WTC11 (cell line): ENCODE results near the gene SAAL1. TPM values are rescaled to one million over a fixed set of nuclear protein-coding genes. Genes with fewer than 3 reads are reported as not detected.

Source experiments
- ATAC-seq: fragments of 200-7000 bp; cut with Tn5 transposase; 2 replicates; pipeline ENCODE4 v1.10.0; 2021; ENCODE audit warnings: mild to moderate bottlenecking, moderate library complexity
- CTCF ChIA-PET: fragments of 300-600 bp; sonication (Branson Sonifier 250); formaldehyde crosslinking; loops from one replicate; lab custom pipeline; 2021; ENCODE audit warnings: antibody characterized with exemption; lab: Charles Lee
- POLR2A ChIA-PET: fragments of 350-600 bp; sonication (Branson Sonifier 250); formaldehyde crosslinking; loops from one replicate; lab custom pipeline; 2021; ENCODE audit warnings: antibody characterized with exemption; lab: Charles Lee
- DNase-seq: peaks from one replicate; pipeline ENCODE4 v3.0.0; 2021; ENCODE audit warnings: low spot score
- H3K27ac Mint-ChIP-seq: 2 replicates; pipeline ENCODE4 v1.8.0; 2021; ENCODE audit warnings: mixed read lengths
- H3K27me3 Mint-ChIP-seq: 2 replicates; pipeline ENCODE4 v1.8.0; 2021; ENCODE audit warnings: low read depth, mild to moderate bottlenecking, moderate library complexity, mixed read lengths
- H3K36me3 Mint-ChIP-seq: 2 replicates; pipeline ENCODE4 v1.8.0; 2021; ENCODE audit warnings: mixed read lengths
- H3K4me1 Mint-ChIP-seq: 2 replicates; pipeline ENCODE4 v1.8.0; 2022; ENCODE audit warnings: mixed read lengths
- H3K4me3 Mint-ChIP-seq: 2 replicates; pipeline ENCODE4 v1.8.0; 2021; ENCODE audit warnings: mild to moderate bottlenecking, moderate library complexity, mixed read lengths
- H3K9me3 Mint-ChIP-seq: 2 replicates; pipeline ENCODE4 v1.8.0; 2021; ENCODE audit warnings: mixed read lengths
- GABPB1 ChIP-seq: sonication (generic); formaldehyde crosslinking; IDR thresholded peaks from 2 replicates; pipeline ENCODE4 v1.8.1; 2023; ENCODE audit warnings: mild to moderate bottlenecking, missing genetic modification reagents
- GTF2I ChIP-seq: fragments of 250-450 bp; sonication (Bioruptor Pico); conservative IDR thresholded peaks from 2 replicates; pipeline ENCODE4 v1.4.0; 2021; ENCODE audit warnings: mild to moderate bottlenecking
- JAZF1 ChIP-seq: fragments of 250-450 bp; sonication (Bioruptor Pico); IDR thresholded peaks from 2 replicates; pipeline ENCODE4 v1.9.0; 2021; ENCODE audit warnings: moderate library complexity, mild to moderate bottlenecking, inconsistent platforms
- KAT7 ChIP-seq: sonication (generic); formaldehyde crosslinking; IDR thresholded peaks from 2 replicates; pipeline ENCODE4 v1.8.1; 2023; ENCODE audit warnings: missing genetic modification reagents, mild to moderate bottlenecking, borderline replicate concordance
- NR2C2 ChIP-seq: sonication (generic); formaldehyde crosslinking; IDR thresholded peaks from 2 replicates; pipeline ENCODE4 v1.8.0; 2022; ENCODE audit warnings: mild to moderate bottlenecking, missing genetic modification reagents
- TEAD4 ChIP-seq: sonication (generic); formaldehyde crosslinking; IDR thresholded peaks from 2 replicates; pipeline ENCODE4 v1.8.0; 2022; ENCODE audit warnings: mild to moderate bottlenecking, missing genetic modification reagents
- ZNF317 ChIP-seq: sonication (generic); formaldehyde crosslinking; IDR thresholded peaks from 2 replicates; pipeline ENCODE4 v1.8.1; 2023; ENCODE audit warnings: low read depth, mild to moderate bottlenecking, moderate library complexity, missing genetic modification reagents, borderline replicate concordance
- ZNF416 ChIP-seq: fragments of 250-450 bp; sonication (Bioruptor Pico); IDR thresholded peaks from 2 replicates; pipeline ENCODE4 v1.9.0; 2021; ENCODE audit warnings: mild to moderate bottlenecking, inconsistent platforms
- ZNF423 ChIP-seq: fragments of 250-450 bp; sonication (Bioruptor Pico); IDR thresholded peaks from 2 replicates; pipeline ENCODE4 v2.1.2; 2022; ENCODE audit warnings: mild to moderate bottlenecking, moderate library complexity
- total RNA-seq: library from RNA; stranded (reverse); gene quantifications from 3 replicates; pipeline ENCODE4 v1.2.3, GENCODE V29; 2021
- TF ChIP-seq, protein P1 (sequence below): fragments of 200-600 bp; IDR thresholded peaks from 2 replicates; pipeline ENCODE4 v1.8.0; 2022; ENCODE audit warnings: antibody characterized with exemption
- TF ChIP-seq, protein P2 (sequence below): sonication (generic); formaldehyde crosslinking; IDR thresholded peaks from 2 replicates; pipeline ENCODE4 v1.8.1; 2023; ENCODE audit warnings: mild to moderate bottlenecking, missing genetic modification reagents
- TF ChIP-seq, protein P3 (sequence below): sonication (generic); formaldehyde crosslinking; IDR thresholded peaks from 2 replicates; pipeline ENCODE4 v1.8.1; 2023; ENCODE audit warnings: mild to moderate bottlenecking, moderate library complexity, missing genetic modification reagents
- TF ChIP-seq, protein P4 (sequence below): sonication (generic); formaldehyde crosslinking; IDR thresholded peaks from 2 replicates; pipeline ENCODE4 v1.8.0; 2022; ENCODE audit warnings: missing genetic modification reagents
- TF ChIP-seq, protein P5 (sequence below): sonication (generic); formaldehyde crosslinking; conservative IDR thresholded peaks from 2 replicates; pipeline ENCODE4 v1.8.1; 2023; ENCODE audit warnings: mild to moderate bottlenecking, low read depth, missing genetic modification reagents, moderate library complexity

The SAAL1 gene
- total RNA-seq, 1 experiment from 2014 or later: 40.9 TPM

DNA sequence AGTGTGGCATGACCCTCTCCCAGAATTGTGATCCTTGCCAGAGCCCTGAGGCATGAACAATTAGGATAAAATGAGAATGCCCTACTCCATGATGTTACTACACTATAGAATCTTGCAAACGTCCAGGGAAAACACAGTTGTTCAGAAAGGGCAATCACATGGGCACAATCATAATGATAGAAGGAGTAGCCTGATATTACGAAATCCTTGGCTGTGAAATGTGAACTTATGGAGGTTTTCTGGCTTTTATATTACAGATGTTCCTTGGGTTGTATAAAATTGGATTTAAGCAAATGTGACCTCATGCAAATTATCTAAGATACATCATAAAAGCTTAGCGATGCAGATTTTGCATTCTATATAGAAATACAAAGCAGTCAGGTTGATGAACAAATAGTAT, 30.4 kb downstream of the SAAL1 start:
- ChIA-PET CTCF (no interaction called here), POLR2A (no interaction called here)
- DNase-seq: no peak
- no peak for ATAC-seq
- H3K4me1 Mint-ChIP-seq: no peaks in the 10 kb centered on the region
- no peaks in the 10 kb centered on the region for H3K27me3 Mint-ChIP-seq
- H3K36me3 Mint-ChIP-seq: peaks cover 17% of the 10 kb centered on the region
- no peak overlapping the region for H3K27ac Mint-ChIP-seq
- TF ChIP-seq, protein P1, sequence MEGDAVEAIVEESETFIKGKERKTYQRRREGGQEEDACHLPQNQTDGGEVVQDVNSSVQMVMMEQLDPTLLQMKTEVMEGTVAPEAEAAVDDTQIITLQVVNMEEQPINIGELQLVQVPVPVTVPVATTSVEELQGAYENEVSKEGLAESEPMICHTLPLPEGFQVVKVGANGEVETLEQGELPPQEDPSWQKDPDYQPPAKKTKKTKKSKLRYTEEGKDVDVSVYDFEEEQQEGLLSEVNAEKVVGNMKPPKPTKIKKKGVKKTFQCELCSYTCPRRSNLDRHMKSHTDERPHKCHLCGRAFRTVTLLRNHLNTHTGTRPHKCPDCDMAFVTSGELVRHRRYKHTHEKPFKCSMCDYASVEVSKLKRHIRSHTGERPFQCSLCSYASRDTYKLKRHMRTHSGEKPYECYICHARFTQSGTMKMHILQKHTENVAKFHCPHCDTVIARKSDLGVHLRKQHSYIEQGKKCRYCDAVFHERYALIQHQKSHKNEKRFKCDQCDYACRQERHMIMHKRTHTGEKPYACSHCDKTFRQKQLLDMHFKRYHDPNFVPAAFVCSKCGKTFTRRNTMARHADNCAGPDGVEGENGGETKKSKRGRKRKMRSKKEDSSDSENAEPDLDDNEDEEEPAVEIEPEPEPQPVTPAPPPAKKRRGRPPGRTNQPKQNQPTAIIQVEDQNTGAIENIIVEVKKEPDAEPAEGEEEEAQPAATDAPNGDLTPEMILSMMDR: no peak
- TF ChIP-seq, protein P2, sequence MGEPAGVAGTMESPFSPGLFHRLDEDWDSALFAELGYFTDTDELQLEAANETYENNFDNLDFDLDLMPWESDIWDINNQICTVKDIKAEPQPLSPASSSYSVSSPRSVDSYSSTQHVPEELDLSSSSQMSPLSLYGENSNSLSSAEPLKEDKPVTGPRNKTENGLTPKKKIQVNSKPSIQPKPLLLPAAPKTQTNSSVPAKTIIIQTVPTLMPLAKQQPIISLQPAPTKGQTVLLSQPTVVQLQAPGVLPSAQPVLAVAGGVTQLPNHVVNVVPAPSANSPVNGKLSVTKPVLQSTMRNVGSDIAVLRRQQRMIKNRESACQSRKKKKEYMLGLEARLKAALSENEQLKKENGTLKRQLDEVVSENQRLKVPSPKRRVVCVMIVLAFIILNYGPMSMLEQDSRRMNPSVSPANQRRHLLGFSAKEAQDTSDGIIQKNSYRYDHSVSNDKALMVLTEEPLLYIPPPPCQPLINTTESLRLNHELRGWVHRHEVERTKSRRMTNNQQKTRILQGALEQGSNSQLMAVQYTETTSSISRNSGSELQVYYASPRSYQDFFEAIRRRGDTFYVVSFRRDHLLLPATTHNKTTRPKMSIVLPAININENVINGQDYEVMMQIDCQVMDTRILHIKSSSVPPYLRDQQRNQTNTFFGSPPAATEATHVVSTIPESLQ: no peak
- no peak for TF ChIP-seq GTF2I (CRISPR knock-in tag)
- no peak overlapping the region for H3K4me3 Mint-ChIP-seq
- H3K9me3 Mint-ChIP-seq: no peaks in the 10 kb centered on the region; the same call in 1 of the 2 replicates

DNA sequence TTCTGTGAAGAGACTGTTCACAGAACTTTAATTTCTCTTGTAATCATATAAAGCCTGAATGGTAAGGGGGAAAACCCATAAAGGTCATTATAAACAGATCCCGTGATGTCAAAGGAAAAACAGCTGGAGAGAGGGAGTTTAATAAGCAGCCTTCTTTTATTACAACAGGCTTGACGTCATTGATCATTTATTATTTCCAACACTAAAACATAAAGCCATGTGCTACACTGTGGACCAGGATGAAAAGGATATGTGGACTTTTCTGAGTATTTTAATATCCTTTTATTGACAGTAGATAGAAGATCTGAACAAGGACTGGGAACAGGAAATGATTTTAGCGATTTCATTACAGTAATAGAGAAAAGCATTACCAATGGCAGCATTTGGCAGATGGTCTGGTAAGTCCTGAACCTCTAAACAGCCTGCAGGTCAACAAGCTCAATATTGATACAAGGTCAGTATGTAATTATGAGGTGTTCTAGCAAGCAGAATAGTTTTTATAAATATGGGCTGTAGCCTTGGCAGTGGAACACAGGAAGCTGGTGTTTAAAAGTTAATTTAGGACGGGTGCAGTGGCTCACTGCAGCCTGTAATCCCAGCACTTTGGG, 34.7 kb downstream of the SAAL1 start:
- no peaks in the 10 kb centered on the region for H3K9me3 Mint-ChIP-seq
- H3K27me3 Mint-ChIP-seq: no peaks in the 10 kb centered on the region
- DNase-seq (no peak), ATAC-seq (no peak)
- TF ChIP-seq GABPB1 (CRISPR knock-in tag) (no peak), JAZF1 (CRISPR knock-in tag) (no peak), KAT7 (no peak), TEAD4 (no peak), ZNF416 (CRISPR knock-in tag) (no peak), NR2C2 (no peak), ZNF317 (CRISPR knock-in tag) (no peak), ZNF423 (CRISPR knock-in tag) (no peak)
- TF ChIP-seq, protein P3, sequence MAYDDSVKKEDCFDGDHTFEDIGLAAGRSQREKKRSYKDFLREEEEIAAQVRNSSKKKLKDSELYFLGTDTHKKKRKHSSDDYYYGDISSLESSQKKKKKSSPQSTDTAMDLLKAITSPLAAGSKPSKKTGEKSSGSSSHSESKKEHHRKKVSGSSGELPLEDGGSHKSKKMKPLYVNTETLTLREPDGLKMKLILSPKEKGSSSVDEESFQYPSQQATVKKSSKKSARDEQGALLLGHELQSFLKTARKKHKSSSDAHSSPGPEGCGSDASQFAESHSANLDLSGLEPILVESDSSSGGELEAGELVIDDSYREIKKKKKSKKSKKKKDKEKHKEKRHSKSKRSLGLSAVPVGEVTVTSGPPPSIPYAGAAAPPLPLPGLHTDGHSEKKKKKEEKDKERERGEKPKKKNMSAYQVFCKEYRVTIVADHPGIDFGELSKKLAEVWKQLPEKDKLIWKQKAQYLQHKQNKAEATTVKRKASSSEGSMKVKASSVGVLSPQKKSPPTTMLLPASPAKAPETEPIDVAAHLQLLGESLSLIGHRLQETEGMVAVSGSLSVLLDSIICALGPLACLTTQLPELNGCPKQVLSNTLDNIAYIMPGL (CRISPR knock-in tag): no peak
- TF ChIP-seq, protein P4, sequence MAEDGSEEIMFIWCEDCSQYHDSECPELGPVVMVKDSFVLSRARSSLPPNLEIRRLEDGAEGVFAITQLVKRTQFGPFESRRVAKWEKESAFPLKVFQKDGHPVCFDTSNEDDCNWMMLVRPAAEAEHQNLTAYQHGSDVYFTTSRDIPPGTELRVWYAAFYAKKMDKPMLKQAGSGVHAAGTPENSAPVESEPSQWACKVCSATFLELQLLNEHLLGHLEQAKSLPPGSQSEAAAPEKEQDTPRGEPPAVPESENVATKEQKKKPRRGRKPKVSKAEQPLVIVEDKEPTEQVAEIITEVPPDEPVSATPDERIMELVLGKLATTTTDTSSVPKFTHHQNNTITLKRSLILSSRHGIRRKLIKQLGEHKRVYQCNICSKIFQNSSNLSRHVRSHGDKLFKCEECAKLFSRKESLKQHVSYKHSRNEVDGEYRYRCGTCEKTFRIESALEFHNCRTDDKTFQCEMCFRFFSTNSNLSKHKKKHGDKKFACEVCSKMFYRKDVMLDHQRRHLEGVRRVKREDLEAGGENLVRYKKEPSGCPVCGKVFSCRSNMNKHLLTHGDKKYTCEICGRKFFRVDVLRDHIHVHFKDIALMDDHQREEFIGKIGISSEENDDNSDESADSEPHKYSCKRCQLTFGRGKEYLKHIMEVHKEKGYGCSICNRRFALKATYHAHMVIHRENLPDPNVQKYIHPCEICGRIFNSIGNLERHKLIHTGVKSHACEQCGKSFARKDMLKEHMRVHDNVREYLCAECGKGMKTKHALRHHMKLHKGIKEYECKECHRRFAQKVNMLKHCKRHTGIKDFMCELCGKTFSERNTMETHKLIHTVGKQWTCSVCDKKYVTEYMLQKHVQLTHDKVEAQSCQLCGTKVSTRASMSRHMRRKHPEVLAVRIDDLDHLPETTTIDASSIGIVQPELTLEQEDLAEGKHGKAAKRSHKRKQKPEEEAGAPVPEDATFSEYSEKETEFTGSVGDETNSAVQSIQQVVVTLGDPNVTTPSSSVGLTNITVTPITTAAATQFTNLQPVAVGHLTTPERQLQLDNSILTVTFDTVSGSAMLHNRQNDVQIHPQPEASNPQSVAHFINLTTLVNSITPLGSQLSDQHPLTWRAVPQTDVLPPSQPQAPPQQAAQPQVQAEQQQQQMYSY (CRISPR knock-in tag): no peak
- TF ChIP-seq, protein P5, sequence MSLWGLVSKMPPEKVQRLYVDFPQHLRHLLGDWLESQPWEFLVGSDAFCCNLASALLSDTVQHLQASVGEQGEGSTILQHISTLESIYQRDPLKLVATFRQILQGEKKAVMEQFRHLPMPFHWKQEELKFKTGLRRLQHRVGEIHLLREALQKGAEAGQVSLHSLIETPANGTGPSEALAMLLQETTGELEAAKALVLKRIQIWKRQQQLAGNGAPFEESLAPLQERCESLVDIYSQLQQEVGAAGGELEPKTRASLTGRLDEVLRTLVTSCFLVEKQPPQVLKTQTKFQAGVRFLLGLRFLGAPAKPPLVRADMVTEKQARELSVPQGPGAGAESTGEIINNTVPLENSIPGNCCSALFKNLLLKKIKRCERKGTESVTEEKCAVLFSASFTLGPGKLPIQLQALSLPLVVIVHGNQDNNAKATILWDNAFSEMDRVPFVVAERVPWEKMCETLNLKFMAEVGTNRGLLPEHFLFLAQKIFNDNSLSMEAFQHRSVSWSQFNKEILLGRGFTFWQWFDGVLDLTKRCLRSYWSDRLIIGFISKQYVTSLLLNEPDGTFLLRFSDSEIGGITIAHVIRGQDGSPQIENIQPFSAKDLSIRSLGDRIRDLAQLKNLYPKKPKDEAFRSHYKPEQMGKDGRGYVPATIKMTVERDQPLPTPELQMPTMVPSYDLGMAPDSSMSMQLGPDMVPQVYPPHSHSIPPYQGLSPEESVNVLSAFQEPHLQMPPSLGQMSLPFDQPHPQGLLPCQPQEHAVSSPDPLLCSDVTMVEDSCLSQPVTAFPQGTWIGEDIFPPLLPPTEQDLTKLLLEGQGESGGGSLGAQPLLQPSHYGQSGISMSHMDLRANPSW: no peak
- H3K4me3 Mint-ChIP-seq: no peak overlapping the region
- no peaks in the 10 kb centered on the region for H3K4me1 Mint-ChIP-seq
- H3K27ac Mint-ChIP-seq: no peak overlapping the region
- ChIA-PET POLR2A (no interaction called here), CTCF (no interaction called here)
- H3K36me3 Mint-ChIP-seq: no peaks in the 10 kb centered on the region
